HepG2 (cell line): ENCODE results near the gene CCDC117. TPM values are rescaled to one million over a fixed set of nuclear protein-coding genes. Genes with fewer than 3 reads are reported as not detected.
A peak's percentile ranks its signal among the peaks of the same experiment; 100 is the strongest.

ENCODE experiments used
- AGO2 ChIP-seq: fragments of 200-400 bp; formaldehyde crosslinking; optimal IDR thresholded peaks from 2 replicates; pipeline ENCODE3; 2017; ENCODE audit warnings: mild to moderate bottlenecking, low read depth, low read length, moderate library complexity
- ETS1 ChIP-seq: sonication (generic); formaldehyde crosslinking; IDR thresholded peaks from 2 replicates; pipeline ENCODE4 v1.4.0; 2020; ENCODE audit warnings: missing genetic modification reagents
- FOSL2 ChIP-seq: sonication (generic); formaldehyde crosslinking; IDR thresholded peaks from 2 replicates; pipeline ENCODE4 v1.4.0; 2020; ENCODE audit warnings: missing genetic modification reagents
- ISX ChIP-seq: sonication (generic); formaldehyde crosslinking; conservative IDR thresholded peaks from 2 replicates; pipeline ENCODE4 v1.5.0; 2020; ENCODE audit warnings: missing genetic modification reagents
- KMT2A ChIP-seq: sonication (generic); formaldehyde crosslinking; IDR thresholded peaks from 2 replicates; pipeline ENCODE4 v1.4.0; 2020; ENCODE audit warnings: missing genetic modification reagents
- MED1 ChIP-seq: sonication (generic); formaldehyde crosslinking; IDR thresholded peaks from 2 replicates; pipeline ENCODE4 v1.4.0; 2020; ENCODE audit warnings: missing genetic modification reagents
- MIXL1 ChIP-seq: IDR thresholded peaks from 2 replicates; pipeline ENCODE4 v1.6.1; 2016
- RFX1 ChIP-seq: fragments of 450-650 bp; IDR thresholded peaks from 2 replicates; pipeline ENCODE4 v1.6.1; 2017
- RNF2 ChIP-seq: fragments of 450-650 bp; conservative IDR thresholded peaks from 2 replicates; pipeline ENCODE4 v1.6.1; 2016; ENCODE audit warnings: low read depth
- SKI ChIP-seq: fragments of 450-650 bp; IDR thresholded peaks from one replicate; pipeline ENCODE4 v1.6.1; 2018; ENCODE audit warnings: mild to moderate bottlenecking; ENCODE audit not compliant: partially characterized antibody
- SP2 ChIP-seq: sonication (generic); formaldehyde crosslinking; IDR thresholded peaks from 2 replicates; pipeline ENCODE4 v1.5.1; 2020; ENCODE audit warnings: mild to moderate bottlenecking, missing genetic modification reagents
- SRY ChIP-seq: sonication (generic); formaldehyde crosslinking; IDR thresholded peaks from 2 replicates; pipeline ENCODE4 v1.8.0; 2022; ENCODE audit warnings: mild to moderate bottlenecking, missing genetic modification reagents
- TMF1 ChIP-seq: sonication (generic); formaldehyde crosslinking; IDR thresholded peaks from 2 replicates; pipeline ENCODE4 v1.8.1; 2022; ENCODE audit warnings: low read depth, missing genetic modification reagents
- ZBTB26 ChIP-seq: IDR thresholded peaks from 2 replicates; pipeline ENCODE4 v1.6.1; 2016; ENCODE audit warnings: missing compliant biosample characterization, missing genetic modification reagents, borderline replicate concordance
- ZBTB40 ChIP-seq, 2 experiments: fragments of 450-650 bp in 1 of 2; sonication (generic) in 1 of 2; formaldehyde crosslinking in 1 of 2; IDR thresholded peaks; 2 replicates each; pipeline versions ENCODE4 v1.6.1 to v1.8.0; 2016 to 2022; ENCODE audit warnings: antibody characterized with exemption in 1 of 2, mild to moderate bottlenecking in 1 of 2, missing genetic modification reagents in 1 of 2
- ZFY ChIP-seq: sonication (generic); formaldehyde crosslinking; IDR thresholded peaks from 2 replicates; pipeline ENCODE4 v1.4.0; 2020; ENCODE audit warnings: missing genetic modification reagents
- ZNF251 ChIP-seq: sonication (generic); formaldehyde crosslinking; IDR thresholded peaks from 2 replicates; pipeline ENCODE4 v1.9.0; 2021; ENCODE audit warnings: mild to moderate bottlenecking, missing genetic modification reagents
- ZNF282 ChIP-seq: fragments of 450-650 bp; IDR thresholded peaks from 2 replicates; pipeline ENCODE4 v1.6.1; 2018; ENCODE audit not compliant: partially characterized antibody
- ZNF556 ChIP-seq: sonication (generic); formaldehyde crosslinking; IDR thresholded peaks from 2 replicates; pipeline ENCODE4 v1.4.0; 2020; ENCODE audit warnings: mild to moderate bottlenecking, missing genetic modification reagents, borderline replicate concordance
- ZNF839 ChIP-seq: sonication (generic); formaldehyde crosslinking; IDR thresholded peaks from 2 replicates; pipeline ENCODE4 v1.4.0; 2020; ENCODE audit warnings: missing genetic modification reagents, mild to moderate bottlenecking, borderline replicate concordance
- polyA plus RNA-seq, 8 experiments: library from polyadenylated mRNA; depleted of rRNA in 3 of 8; stranded (reverse) in 7 of 8; unstranded in 1 of 8; fragments of >200 nt; fragmentation: Illumina TruSeq in 4 of 8; extraction: Trizol in 4 of 8; gene quantifications; 2 replicates each; pipeline versions ENCODE4 v1.2.1 to v1.2.3, GENCODE V29; 2011 to 2016; ENCODE audit warnings: low read depth in 4 of 8, missing spikeins in 1 of 8, mixed read lengths in 1 of 8; ENCODE audit not compliant: insufficient read depth in 1 of 8
- total RNA-seq, 5 experiments: library from RNA; depleted of rRNA; stranded (reverse); fragments of >200 nt; fragmentation: Illumina TruSeq; extraction: Trizol; gene quantifications; 2 replicates each; pipeline ENCODE4 v1.2.3, GENCODE V29; 2016; ENCODE audit warnings: low read depth in 1 of 5

The CCDC117 gene
- total and polyA plus RNA-seq, 2 of the 13 experiments (the other 11 are each of a cell fraction or from before 2014, with no cell fraction given), result 12.6 to 34.2 TPM

GRCh38 chr22:28800308-28801041 is 28.0 kb downstream of the CCDC117 start, which contains the start of gene XBP1 (continued):
- TF ChIP-seq ZBTB26 (CRISPR knock-in tag) (no peak), SRY (CRISPR knock-in tag) (peak; percentile 94), RNF2 (0 out of 2 replicates have a peak, but pooled peaks have one; percentile 23), ZBTB40 (IDR thresholded peaks at IDR 0.05) (no peak), ZBTB40 (CRISPR knock-in tag; IDR thresholded peaks at IDR 0.05) (no peak), SKI (peak; percentile 56), ZNF251 (no peak), AGO2 (peak; percentile 100), FOSL2 (CRISPR knock-in tag) (no peak), ISX (CRISPR knock-in tag) (no peak), KMT2A (CRISPR knock-in tag) (no peak), ETS1 (CRISPR knock-in tag) (0 out of 2 replicates have a peak, but pooled peaks have one; percentile 49), ZNF282 (no peak), TMF1 (peak; percentile 90; the same call in 1 of the 2 replicates), ZFY (peak; percentile 60), SP2 (CRISPR knock-in tag) (peak; percentile 89), MED1 (peak; percentile 69), RFX1 (no peak), MIXL1 (0 out of 2 replicates have a peak, but pooled peaks have one; percentile 26), ZNF839 (CRISPR knock-in tag) (no peak), ZNF556 (CRISPR knock-in tag) (0 out of 2 replicates have a peak, but pooled peaks have one; percentile 20)
